HG02852 (cell line): ENCODE data around the gene CARMIL1.

Source experiments
- ATAC-seq: cut with Tn5 transposase; IDR thresholded peaks from one replicate; pipeline ENCODE4 v1.9.1; 2021; ENCODE audit warnings: mild to moderate bottlenecking, moderate library complexity; ENCODE audit not compliant: unreplicated experiment

Gene CARMIL1

GRCh38 chr6:25332655-25333071 lies 53.5 kb downstream of the CARMIL1 start:
- no peak for ATAC-seq

DNA sequence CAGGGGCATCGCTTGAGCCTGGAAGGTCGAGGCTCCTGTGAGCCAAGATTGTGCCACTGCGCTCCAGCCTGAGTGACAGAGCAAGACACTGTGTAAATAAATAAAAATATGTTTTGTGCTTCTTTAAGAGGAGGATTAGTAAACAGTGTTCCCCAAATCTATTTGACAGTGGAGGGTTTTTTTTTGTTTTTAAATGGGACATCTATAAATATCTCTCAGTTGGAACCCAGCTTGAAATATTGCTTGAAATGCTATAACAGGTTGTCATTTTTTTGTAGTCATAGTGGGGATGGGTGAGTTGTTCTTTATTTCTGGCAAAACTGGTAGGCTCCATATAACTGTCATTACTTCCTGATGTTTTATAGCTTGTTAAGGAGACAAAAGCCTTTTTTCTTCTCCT lies 54.3 kb downstream of the CARMIL1 start:
- no peak for ATAC-seq

GRCh38 chr6:25334793-25335192 lies 55.6 kb downstream of the CARMIL1 start:
- no peak for ATAC-seq

- no peak for ATAC-seq
These were observed 57.8 kb downstream of the CARMIL1 start for GRCh38 chr6:25336996-25337395.

GRCh38 chr6:25337431-25337830 lies 58.3 kb downstream of the CARMIL1 start:
- no peak for ATAC-seq

- no peak for ATAC-seq
These were observed 61.4 kb downstream of the CARMIL1 start for GRCh38 chr6:25340431-25341202.

- peak; percentile 54 for ATAC-seq
These were observed 62.0 kb downstream of the CARMIL1 start for GRCh38 chr6:25341203-25341552.

GRCh38 chr6:25341923-25342619 lies 62.9 kb downstream of the CARMIL1 start:
- ATAC-seq, result no peak

DNA sequence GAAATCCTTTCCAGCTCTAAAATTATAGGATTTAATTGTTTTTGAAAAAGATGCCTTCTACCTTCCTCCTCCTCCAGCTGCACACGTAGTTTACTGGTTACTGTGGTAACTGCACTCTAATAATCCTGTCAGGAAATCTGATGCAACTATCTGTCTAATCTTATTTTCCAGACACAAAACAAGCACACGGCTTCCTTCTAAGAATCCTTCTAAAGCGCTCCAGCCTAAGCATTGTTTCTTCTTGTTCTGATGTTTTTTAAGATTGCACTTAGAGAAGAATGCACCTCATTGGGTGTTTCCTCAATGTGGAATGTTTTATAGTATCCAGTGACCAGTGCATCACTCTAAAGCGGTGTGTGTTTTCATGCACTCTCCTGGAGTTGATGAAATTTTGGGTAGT lies 63.6 kb downstream of the CARMIL1 start:
- no peak for ATAC-seq

DNA sequence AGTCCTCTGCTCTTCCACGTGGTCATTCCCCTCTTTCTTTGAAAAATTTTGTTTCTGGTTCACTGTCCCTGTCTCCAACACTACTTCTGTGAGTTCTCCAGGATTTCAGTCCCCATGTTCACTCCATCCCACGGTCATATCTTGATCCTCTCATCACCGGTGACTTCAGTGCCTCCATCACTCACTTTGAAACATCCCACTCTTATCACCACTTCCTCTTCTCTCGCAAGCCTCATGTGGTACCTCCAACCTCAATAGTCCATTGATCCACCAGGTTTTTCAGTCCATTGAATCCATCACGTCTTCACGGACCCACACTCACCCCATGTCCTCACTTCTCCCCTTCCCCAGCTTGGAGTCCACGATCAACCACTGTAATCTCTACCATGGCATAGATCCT lies 64.8 kb downstream of the CARMIL1 start:
- ATAC-seq, result no peak

DNA sequence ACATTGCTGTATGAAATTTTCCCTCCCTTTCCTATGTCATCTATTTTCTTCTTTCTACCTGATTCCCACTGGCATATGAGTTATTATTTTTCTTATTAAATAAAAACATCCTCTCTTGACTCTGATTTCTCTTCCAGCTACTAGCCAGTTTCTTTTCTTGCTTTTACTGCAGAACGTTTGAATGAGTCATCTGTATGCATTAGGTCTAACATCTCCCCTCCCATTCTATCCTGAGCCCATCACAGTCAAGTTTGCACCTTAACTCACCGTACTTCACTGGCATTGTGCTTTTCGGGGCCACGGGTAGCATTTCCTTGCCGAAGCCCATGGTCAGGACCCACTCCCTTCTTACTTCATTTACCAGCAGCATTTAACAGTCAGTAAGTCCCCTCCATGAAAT lies 65.7 kb downstream of the CARMIL1 start:
- ATAC-seq, result no peak

- ATAC-seq, result no peak
These were observed 66.9 kb downstream of the CARMIL1 start for GRCh38 chr6:25346064-25346463.

DNA sequence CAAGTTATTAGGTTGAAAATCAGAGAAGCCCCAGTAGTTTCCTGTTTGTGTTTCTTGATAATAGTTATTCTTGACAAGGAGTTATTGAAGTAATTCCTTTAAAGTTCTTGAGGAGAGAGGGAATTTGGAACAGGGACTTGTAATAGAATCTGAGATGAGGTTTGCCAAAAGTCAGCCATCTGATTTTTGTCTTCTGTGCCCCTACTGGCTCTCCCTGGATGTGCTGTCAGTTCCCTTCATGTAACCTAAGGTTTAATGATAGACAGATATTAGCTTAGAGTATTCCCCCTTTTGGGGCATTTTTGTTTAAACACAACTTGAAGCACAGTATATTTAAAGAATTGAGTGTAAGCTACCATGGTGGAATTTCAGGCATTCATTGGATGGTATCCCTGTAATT lies 71.4 kb downstream of the CARMIL1 start:
- ATAC-seq, result no peak

- no peak for ATAC-seq
These were observed 72.3 kb downstream of the CARMIL1 start for GRCh38 chr6:25351485-25351884.

DNA sequence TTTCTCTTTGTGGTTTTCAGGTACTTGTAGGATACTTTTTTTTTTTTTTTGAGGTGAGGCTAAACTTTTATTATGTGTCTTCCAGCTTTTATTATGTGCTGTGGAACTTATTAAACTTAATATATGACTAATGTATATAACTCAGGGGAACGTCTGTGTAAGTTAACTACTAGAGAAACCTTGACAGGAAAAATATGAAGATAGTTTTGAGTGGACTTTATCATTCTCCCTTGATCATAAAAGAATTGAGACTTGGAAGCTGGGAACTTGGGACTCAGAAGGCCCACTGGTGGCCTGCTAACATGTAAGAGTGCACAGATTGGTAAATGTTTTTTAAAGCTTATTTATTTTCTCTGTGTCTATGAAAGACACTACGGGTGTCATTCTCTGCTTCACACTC lies 73.1 kb downstream of the CARMIL1 start:
- ATAC-seq, result no peak

DNA sequence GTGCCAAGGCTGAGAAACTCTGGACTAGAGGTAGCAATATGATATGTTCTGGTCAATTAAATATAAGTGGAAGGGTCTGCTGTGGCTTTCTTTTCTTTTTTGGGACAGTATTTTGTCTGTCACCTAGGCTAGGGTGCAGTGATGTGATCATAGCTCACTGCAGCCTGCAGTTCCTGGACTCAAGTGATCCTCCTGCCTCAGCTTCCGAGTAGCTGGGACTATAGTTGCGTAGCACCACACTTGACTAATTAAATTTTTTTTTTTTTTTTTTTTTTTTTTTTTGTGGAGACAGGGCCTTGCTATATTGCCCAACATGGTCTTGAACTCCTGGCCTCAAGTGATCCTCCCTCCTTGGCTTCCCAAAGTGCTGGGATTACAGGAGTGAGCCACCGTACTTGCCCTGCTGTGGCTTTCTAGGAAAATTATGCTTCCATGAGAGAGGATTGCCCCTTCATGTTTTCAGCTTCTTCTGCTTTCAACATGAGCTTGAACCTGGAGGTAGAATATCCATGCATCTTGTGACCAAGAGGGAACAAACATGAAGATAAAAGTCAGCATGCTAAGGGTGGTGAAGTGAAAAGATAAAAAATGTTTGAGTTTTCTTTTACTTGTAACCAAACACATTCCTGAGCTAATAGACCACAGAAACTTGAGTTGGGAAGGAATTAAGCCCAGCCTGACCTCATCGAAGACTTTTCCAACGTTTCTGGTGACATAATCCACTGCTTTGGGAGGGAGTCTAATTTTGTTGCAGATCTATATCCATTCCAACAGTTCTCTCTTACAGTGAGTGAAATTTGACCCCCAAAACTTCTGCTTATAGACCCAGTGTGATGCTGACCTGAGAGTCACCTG lies 75.1 kb downstream of the CARMIL1 start:
- ATAC-seq, result no peak

DNA sequence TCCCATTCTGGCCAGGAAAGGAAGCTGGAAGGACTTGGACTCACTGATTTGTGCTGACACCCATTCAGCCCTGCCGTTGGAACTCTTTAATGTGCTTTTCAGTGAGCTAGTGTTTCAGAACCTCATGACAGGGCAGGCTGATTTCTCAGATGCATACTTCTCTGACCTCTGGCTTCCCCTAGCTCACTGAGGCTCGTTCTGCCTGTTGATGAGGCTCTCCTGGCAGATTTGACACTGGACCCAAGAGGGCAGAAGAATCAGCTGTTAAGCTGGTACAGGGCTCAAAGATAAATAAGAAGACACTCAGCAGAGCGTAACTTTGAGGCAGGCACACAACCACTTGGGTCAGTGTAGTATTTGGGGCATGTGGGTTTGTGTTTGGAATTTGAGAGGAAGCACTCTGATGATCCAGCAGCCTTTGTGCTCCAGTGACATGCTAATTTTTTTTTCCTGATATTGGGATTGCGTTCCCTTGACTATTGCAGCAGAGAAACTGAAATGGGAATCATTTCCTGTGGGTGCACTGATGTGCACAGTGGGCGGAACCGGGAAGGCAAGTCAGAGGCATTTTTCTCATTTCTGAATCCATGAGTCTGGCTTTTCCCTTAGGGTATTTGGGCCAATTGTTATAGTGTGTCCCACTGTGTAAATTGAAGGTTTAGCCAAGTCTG lies 80.2 kb downstream of the CARMIL1 start:
- no peak for ATAC-seq

- ATAC-seq, result no peak
These were observed 80.7 kb downstream of the CARMIL1 start for GRCh38 chr6:25359891-25360290.

- ATAC-seq, result no peak
These were observed 81.4 kb downstream of the CARMIL1 start for GRCh38 chr6:25360621-25361020.

DNA sequence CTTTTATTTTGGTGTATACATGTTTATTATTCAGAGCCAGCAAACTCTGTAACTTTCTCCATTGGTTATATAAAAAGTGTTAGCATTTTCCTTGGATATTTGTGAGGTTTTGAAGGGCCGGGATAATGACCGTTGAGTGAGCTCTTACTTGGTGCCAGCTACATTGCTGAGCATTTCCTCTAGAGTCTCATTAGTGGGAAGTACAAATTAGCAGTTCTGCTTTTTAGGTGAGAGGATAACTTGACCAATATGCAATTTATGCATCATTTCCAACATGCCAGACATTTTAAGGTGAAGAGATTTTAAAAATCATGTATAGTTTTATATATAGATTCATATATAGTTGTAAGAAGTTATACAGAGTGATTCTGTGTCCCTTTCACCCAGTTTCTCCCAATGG lies 84.3 kb downstream of the CARMIL1 start:
- ATAC-seq, result no peak

DNA sequence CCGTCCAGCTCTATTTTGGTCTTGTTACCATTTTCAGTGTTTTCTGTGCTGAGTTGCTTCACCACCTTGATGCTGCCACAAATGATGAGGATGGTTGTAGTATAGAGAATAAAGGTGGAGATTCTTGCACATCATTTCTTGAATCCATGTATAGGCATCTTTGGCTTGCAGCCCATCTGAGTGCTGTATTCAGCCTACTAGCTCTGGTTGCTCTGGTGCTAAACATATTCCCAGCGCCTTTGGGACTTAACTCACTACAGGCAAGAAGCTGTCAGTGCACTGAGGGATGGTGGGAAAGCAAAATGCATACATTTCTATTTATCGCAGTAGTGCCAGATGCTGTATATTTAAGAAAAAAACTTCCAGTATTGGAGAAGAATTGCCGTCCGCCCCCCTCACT lies 86.0 kb downstream of the CARMIL1 start:
- ATAC-seq, result no peak
